ENCODE measurements around the gene KRTAP10-2.

GRCh38 chr21:44527983-44528633 is 23.2 kb downstream of the KRTAP10-2 start:
- TF ChIP-seq EZH2 (IDR thresholded peaks at IDR 0.05; ENCODE audit: insufficient read depth, poor library complexity, severe bottlenecking) (no peak), EZH2phosphoT487 (IDR thresholded peaks at IDR 0.05; ENCODE audit: insufficient read depth, low read depth) (no peak)

Measured in GM23248 (cell line).